OCI-LY1 (cell line): ENCODE measurements around the gene C2CD3.

ENCODE experiments used
- H2AFZ ChIP-seq: fragments of 200-600 bp; sonication (generic), shearing (Covaris generic); 2 replicates; pipeline ENCODE4 v1.6.0; 2014; ENCODE audit warnings: antibody characterized with exemption, mild to moderate bottlenecking, low read length
- H3F3A ChIP-seq: fragments of 200-600 bp; sonication (generic), shearing (Covaris generic); 2 replicates; pipeline ENCODE4 v1.6.0; 2014; ENCODE audit warnings: mild to moderate bottlenecking, antibody characterized with exemption, low read length, moderate library complexity; ENCODE audit not compliant: insufficient read depth
- H3K27ac ChIP-seq: fragments of 200-600 bp; sonication (generic); 2 replicates; pipeline ENCODE4 v1.5.1; 2014; ENCODE audit warnings: low read length, mixed run types, mild to moderate bottlenecking, low read depth; ENCODE audit not compliant: poor library complexity, severe bottlenecking
- H3K27me3 ChIP-seq: fragments of 200-600 bp; sonication (generic); 2 replicates; pipeline ENCODE4 v1.6.0; 2014; ENCODE audit warnings: antibody characterized with exemption, mild to moderate bottlenecking, low read length, moderate library complexity; ENCODE audit not compliant: insufficient read depth
- H3K36me3 ChIP-seq: fragments of 200-600 bp; sonication (generic); 2 replicates; pipeline ENCODE4 v1.6.1; 2014; ENCODE audit warnings: mild to moderate bottlenecking, antibody characterized with exemption, low read length, moderate library complexity, mixed read lengths; ENCODE audit not compliant: insufficient read depth
- H3K4me1 ChIP-seq: fragments of 200-600 bp; sonication (generic); 2 replicates; pipeline ENCODE4 v1.5.1; 2014; ENCODE audit warnings: mild to moderate bottlenecking, low read length, moderate library complexity; ENCODE audit not compliant: insufficient read depth, severe bottlenecking
- H3K4me2 ChIP-seq: fragments of 200-600 bp; sonication (generic), shearing (Covaris generic); 2 replicates; pipeline ENCODE4 v1.6.1; 2014; ENCODE audit warnings: low read length
- H3K4me3 ChIP-seq: fragments of 200-600 bp; sonication (generic); 2 replicates; pipeline ENCODE4 v1.5.1; 2014; ENCODE audit warnings: low read length, low read depth, mild to moderate bottlenecking, mixed read lengths; ENCODE audit not compliant: poor library complexity, severe bottlenecking
- H3K79me2 ChIP-seq: fragments of 200-600 bp; shearing (Covaris generic); 2 replicates; pipeline ENCODE4 v1.6.1; 2016; ENCODE audit warnings: mixed run types, low read length, mixed read lengths; ENCODE audit not compliant: insufficient read depth
- H3K9ac ChIP-seq: fragments of 200-600 bp; sonication (generic), shearing (Covaris generic); 2 replicates; pipeline ENCODE4 v1.6.1; 2014; ENCODE audit warnings: mild to moderate bottlenecking, low read length, mixed read lengths
- H3K9me2 ChIP-seq: fragments of 200-600 bp; sonication (generic), shearing (Covaris generic); 2 replicates; pipeline ENCODE4 v1.6.1; 2014; ENCODE audit warnings: low read depth, mild to moderate bottlenecking, low read length, mixed read lengths
- H3K9me3 ChIP-seq: fragments of 200-600 bp; shearing (Covaris generic); 2 replicates; pipeline ENCODE4 v1.6.1; 2014; ENCODE audit warnings: low read length, mixed read lengths
- H4K20me1 ChIP-seq: fragments of 200-600 bp; sonication (generic), shearing (Covaris generic); 2 replicates; pipeline ENCODE4 v1.6.0; 2016; ENCODE audit warnings: mild to moderate bottlenecking, low read length; ENCODE audit not compliant: insufficient read depth
- CTCF ChIP-seq: fragments of 200-600 bp; sonication (generic), shearing (Covaris generic); IDR thresholded peaks from 2 replicates; pipeline ENCODE4 v1.5.1; 2017; ENCODE audit warnings: mild to moderate bottlenecking, antibody characterized with exemption, low read length, moderate library complexity, mixed read lengths
- EZH2 ChIP-seq: fragments of 200-600 bp; sonication (generic), shearing (Covaris generic); IDR thresholded peaks from 2 replicates; pipeline ENCODE4 v1.8.0; 2017; ENCODE audit warnings: borderline replicate concordance, mixed run types, mild to moderate bottlenecking, antibody characterized with exemption, low read length, moderate library complexity, mixed read lengths

Gene C2CD3

GRCh38 chr11:73968356-73968966 is 202.3 kb downstream of the C2CD3 start:
- Histone ChIP-seq H3K4me1 (peaks cover 39% of the 10 kb centered on the region), H3K4me2 (no peak overlapping the region), H3K9me3 (no peaks in the 10 kb centered on the region), H3K27ac (no peak overlapping the region), H3K36me3 (peaks cover 8% of the 10 kb centered on the region), H3K27me3 (no peaks in the 10 kb centered on the region), H3K9ac (no peak overlapping the region), H3K4me3 (no peak overlapping the region), H4K20me1 (no peaks in the 10 kb centered on the region), H3F3A (no peaks in the 10 kb centered on the region; the same call in 1 of the 2 replicates), H3K79me2 (no peaks in the 10 kb centered on the region), H3K9me2 (no peaks in the 10 kb centered on the region), H2AFZ (no peak overlapping the region)
- TF ChIP-seq EZH2 = no peak
- no peak for TF ChIP-seq CTCF

- no peak overlapping the region for H3K27ac ChIP-seq
- H3K4me1 ChIP-seq = peaks cover 13% of the 10 kb centered on the region
- H3K36me3 ChIP-seq = no peaks in the 10 kb centered on the region
- H3K79me2 ChIP-seq = no peaks in the 10 kb centered on the region
- no peak overlapping the region for H3K4me2 ChIP-seq
- H2AFZ ChIP-seq = no peak overlapping the region
- H3F3A ChIP-seq = no peaks in the 10 kb centered on the region
- H3K27me3 ChIP-seq = no peaks in the 10 kb centered on the region
- H3K4me3 ChIP-seq = no peak overlapping the region
- no peak overlapping the region for H3K9ac ChIP-seq
- no peaks in the 10 kb centered on the region for H3K9me3 ChIP-seq
- H4K20me1 ChIP-seq = no peaks in the 10 kb centered on the region
- no peak for TF ChIP-seq CTCF
- TF ChIP-seq EZH2 = no peak
- H3K9me2 ChIP-seq = no peaks in the 10 kb centered on the region
Measured at GRCh38 chr11:73965764-73966121, 205.1 kb downstream of the C2CD3 start.

GRCh38 chr11:73965076-73965763 is 205.6 kb downstream of the C2CD3 start:
- no peaks in the 10 kb centered on the region for H3K79me2 ChIP-seq
- no peak overlapping the region for H3K4me2 ChIP-seq
- no peaks in the 10 kb centered on the region for H4K20me1 ChIP-seq
- no peaks in the 10 kb centered on the region for H3K9me2 ChIP-seq
- H2AFZ ChIP-seq = no peak overlapping the region
- no peaks in the 10 kb centered on the region for H3F3A ChIP-seq
- H3K9ac ChIP-seq = no peak overlapping the region
- H3K4me3 ChIP-seq = no peak overlapping the region
- no peaks in the 10 kb centered on the region for H3K9me3 ChIP-seq
- no peaks in the 10 kb centered on the region for H3K27me3 ChIP-seq
- peaks cover 9% of the 10 kb centered on the region for H3K4me1 ChIP-seq
- TF ChIP-seq CTCF = no peak
- no peak for TF ChIP-seq EZH2
- no peaks in the 10 kb centered on the region for H3K36me3 ChIP-seq
- no peak overlapping the region for H3K27ac ChIP-seq
